Measurements from ENCODE around the gene PPP1R36.

The PPP1R36 gene

GRCh38 chr14:64549791-64550620 is at the start of gene PPP1R36:
Gene PPP1R36, plus strand, starts transcription at chr14:64549961. Its CDS starts 37 bp downstream, at chr14:64549998.
- Mint-ChIP-seq H3K4me1 (peaks cover 8% of the 10 kb centered on the region), H3K27ac (no peak within 1 kb of the TSS), H3K36me3 (no peaks in the 10 kb centered on the region), H3K9me3 (no peaks in the 10 kb centered on the region), H3K27me3 (peaks cover 12% of the 10 kb centered on the region), H3K4me3 (peak within 1 kb of the TSS; percentile 67)
- peak; percentile 13 to 36 for DNase-seq (ENCODE audit: low spot score in 2 of 2)
- peak; percentile 95 for ATAC-seq (ENCODE audit: low read depth)

GRCh38 chr14:64500088-64500487 is 49.7 kb upstream of the PPP1R36 start:
- DNase-seq (ENCODE audit: low spot score in 2 of 2) (no peak), ATAC-seq (ENCODE audit: low read depth) (no peak)
- peaks cover 3% of the 10 kb centered on the region for H3K36me3 Mint-ChIP-seq
- H3K4me1 Mint-ChIP-seq: peaks cover 28% of the 10 kb centered on the region
- no peaks in the 10 kb centered on the region for H3K9me3 Mint-ChIP-seq
- H3K27me3 Mint-ChIP-seq: no peaks in the 10 kb centered on the region
- peak overlapping the region; percentile 100 for H3K27ac Mint-ChIP-seq
- no peak overlapping the region for H3K4me3 Mint-ChIP-seq

GRCh38 chr14:64501411-64502171 is 48.2 kb upstream of the PPP1R36 start:
- ATAC-seq (ENCODE audit: low read depth) (no peak), DNase-seq (ENCODE audit: low spot score in 2 of 2) (no peak)
- no peaks in the 10 kb centered on the region for H3K9me3 Mint-ChIP-seq
- H3K4me3 Mint-ChIP-seq: peak overlapping the region; percentile 98
- H3K27me3 Mint-ChIP-seq: no peaks in the 10 kb centered on the region
- peaks cover 3% of the 10 kb centered on the region for H3K36me3 Mint-ChIP-seq
- H3K27ac Mint-ChIP-seq: peak overlapping the region; percentile 100
- H3K4me1 Mint-ChIP-seq: peaks cover 37% of the 10 kb centered on the region

GRCh38 chr14:64502456-64502855 is 47.3 kb upstream of the PPP1R36 start:
- H3K27ac Mint-ChIP-seq: peak overlapping the region; percentile 100
- H3K4me1 Mint-ChIP-seq: peaks cover 40% of the 10 kb centered on the region
- DNase-seq (ENCODE audit: low spot score in 2 of 2): peak; percentile 25 to 31
- ATAC-seq (ENCODE audit: low read depth): no peak
- H3K4me3 Mint-ChIP-seq: peak overlapping the region; percentile 98
- no peaks in the 10 kb centered on the region for H3K27me3 Mint-ChIP-seq
- H3K36me3 Mint-ChIP-seq: peaks cover 3% of the 10 kb centered on the region
- no peaks in the 10 kb centered on the region for H3K9me3 Mint-ChIP-seq

GRCh38 chr14:64502887-64503433 is 46.8 kb upstream of the PPP1R36 start:
- Mint-ChIP-seq H3K9me3 (no peaks in the 10 kb centered on the region), H3K4me1 (peaks cover 42% of the 10 kb centered on the region), H3K27me3 (no peaks in the 10 kb centered on the region), H3K4me3 (peak overlapping the region; percentile 98), H3K27ac (peak overlapping the region; percentile 100), H3K36me3 (peaks cover 2% of the 10 kb centered on the region)
- ATAC-seq (ENCODE audit: low read depth): no peak
- DNase-seq (ENCODE audit: low spot score in 2 of 2): peak; percentile 25

- peak within 1 kb of the TSS; percentile 98 for H3K4me3 Mint-ChIP-seq
- H3K4me1 Mint-ChIP-seq: peaks cover 49% of the 10 kb centered on the region
Observed at GRCh38 chr14:64503434-64504309, 46.1 kb upstream of the PPP1R36 start, which contains the start of gene ZBTB25. Gene ZBTB25, minus strand, starts transcription at chr14:64503838. Its CDS starts 13,305 bp downstream, at chr14:64490533.

GRCh38 chr14:64504310-64504896 is 45.4 kb upstream of the PPP1R36 start, which contains the start of gene ZBTB1:
Gene ZBTB1, plus strand, starts transcription at chr14:64504770. Its CDS starts 16,735 bp downstream, at chr14:64521505.
- peak within 1 kb of the TSS; percentile 98 for H3K4me3 Mint-ChIP-seq
- H3K36me3 Mint-ChIP-seq: peaks cover 2% of the 10 kb centered on the region
- H3K9me3 Mint-ChIP-seq: no peaks in the 10 kb centered on the region
- DNase-seq (ENCODE audit: low spot score in 2 of 2): peak; percentile 82 to 84
- H3K27ac Mint-ChIP-seq: peak within 1 kb of the TSS; percentile 100
- peak; percentile 37 for ATAC-seq (ENCODE audit: low read depth)
- H3K27me3 Mint-ChIP-seq: no peaks in the 10 kb centered on the region
- peaks cover 56% of the 10 kb centered on the region for H3K4me1 Mint-ChIP-seq

More at GRCh38 chr14:64503434-64504309, 46.1 kb upstream of the PPP1R36 start, which contains the start of gene ZBTB25:
- Mint-ChIP-seq H3K27ac (peak within 1 kb of the TSS; percentile 100), H3K36me3 (peaks cover 2% of the 10 kb centered on the region), H3K27me3 (no peaks in the 10 kb centered on the region), H3K9me3 (no peaks in the 10 kb centered on the region)
- DNase-seq (ENCODE audit: low spot score in 2 of 2) (peak; percentile 92 to 96), ATAC-seq (ENCODE audit: low read depth) (peak; percentile 66)

GRCh38 chr14:64504897-64505794 is 44.6 kb upstream of the PPP1R36 start:
- peak overlapping the region; percentile 100 for H3K27ac Mint-ChIP-seq
- peak overlapping the region; percentile 91 for H3K4me3 Mint-ChIP-seq
- DNase-seq (ENCODE audit: low spot score in 2 of 2) (peak; percentile 73 to 86), ATAC-seq (ENCODE audit: low read depth) (peak; percentile 23)
- H3K27me3 Mint-ChIP-seq: no peaks in the 10 kb centered on the region
- H3K36me3 Mint-ChIP-seq: peaks cover 2% of the 10 kb centered on the region
- no peaks in the 10 kb centered on the region for H3K9me3 Mint-ChIP-seq
- H3K4me1 Mint-ChIP-seq: peaks cover 55% of the 10 kb centered on the region

- DNase-seq (ENCODE audit: low spot score in 2 of 2) (no peak), ATAC-seq (ENCODE audit: low read depth) (no peak)
- Mint-ChIP-seq H3K27ac (peak overlapping the region; percentile 100), H3K27me3 (no peaks in the 10 kb centered on the region), H3K4me3 (peak overlapping the region; percentile 91), H3K4me1 (peaks cover 61% of the 10 kb centered on the region), H3K9me3 (no peaks in the 10 kb centered on the region), H3K36me3 (peaks cover 2% of the 10 kb centered on the region)
Observed at GRCh38 chr14:64506721-64507120, 43.0 kb upstream of the PPP1R36 start.

- no peak for ATAC-seq (ENCODE audit: low read depth)
- H3K4me1 Mint-ChIP-seq: peaks cover 54% of the 10 kb centered on the region
- no peak for DNase-seq (ENCODE audit: low spot score in 2 of 2)
- H3K36me3 Mint-ChIP-seq: peaks cover 2% of the 10 kb centered on the region
- H3K27ac Mint-ChIP-seq: peak overlapping the region; percentile 100
- peak overlapping the region; percentile 64 for H3K4me3 Mint-ChIP-seq
- H3K9me3 Mint-ChIP-seq: no peaks in the 10 kb centered on the region
- no peaks in the 10 kb centered on the region for H3K27me3 Mint-ChIP-seq
Observed at GRCh38 chr14:64507376-64508156, 42.2 kb upstream of the PPP1R36 start.

GRCh38 chr14:64508215-64508776 is 41.5 kb upstream of the PPP1R36 start:
- Mint-ChIP-seq H3K4me1 (peaks cover 53% of the 10 kb centered on the region), H3K27ac (peak overlapping the region; percentile 100), H3K9me3 (no peaks in the 10 kb centered on the region), H3K4me3 (peak overlapping the region; percentile 12), H3K27me3 (no peaks in the 10 kb centered on the region), H3K36me3 (peaks cover 2% of the 10 kb centered on the region)
- ATAC-seq (ENCODE audit: low read depth): no peak
- no peak for DNase-seq (ENCODE audit: low spot score in 2 of 2)
